Common myeloid progenitor, CD34-positive (primary cell): ENCODE measurements around the gene CAMTA1.

Experiments
- CTCF ChIA-PET: fragments of 350-600 bp; sonication (Branson Sonifier 250); formaldehyde crosslinking; loops from one replicate; lab custom pipeline; 2021; ENCODE audit warnings: antibody characterized with exemption; lab: Charles Lee
- POLR2A ChIA-PET: fragments of 350-600 bp; sonication (Branson Sonifier 250); formaldehyde crosslinking; loops from one replicate; lab custom pipeline; 2021; ENCODE audit warnings: antibody characterized with exemption; lab: Charles Lee
- DNase-seq, 3 donors: peaks; one replicate each; pipeline versions ENCODE4 v3.0.0 to v3.0.0-alpha.2; 2013
- H3K27ac ChIP-seq, 2 experiments: 1 replicate in 1 of 2; 2 replicates in 1 of 2; pipeline ENCODE4 v1.7.0; 2013; ENCODE audit warnings: inconsistent platforms in 2 of 2, low read length in 2 of 2, mild to moderate bottlenecking in 2 of 2, low read depth in 1 of 2, moderate library complexity in 1 of 2; ENCODE audit not compliant: severe bottlenecking in 2 of 2, insufficient read depth in 1 of 2, poor library complexity in 1 of 2
- H3K27me3 ChIP-seq, 5 experiments: replicated peaks in 2 of 5; 1 replicate in 3 of 5; 2 replicates in 2 of 5; pipeline versions ENCODE4 v1.6.1 to v1.7.0; 2013; ENCODE audit warnings: low read length in 4 of 5, mild to moderate bottlenecking in 2 of 5, moderate library complexity in 2 of 5, inconsistent platforms in 1 of 5; ENCODE audit not compliant: insufficient read depth in 5 of 5, control insufficient read depth in 4 of 5
- H3K36me3 ChIP-seq, 4 experiments: 1 replicate in 2 of 4; 2 replicates in 2 of 4; pipeline versions ENCODE4 v1.6.1 to v1.7.0; 2013; ENCODE audit warnings: low read length in 3 of 4, control low read depth in 1 of 4, mild to moderate bottlenecking in 1 of 4; ENCODE audit not compliant: control insufficient read depth in 4 of 4, insufficient read depth in 4 of 4
- H3K4me1 ChIP-seq, 4 experiments: 1 replicate in 3 of 4; 2 replicates in 1 of 4; pipeline versions ENCODE4 v1.6.1 to v1.7.1; 2013; ENCODE audit warnings: low read length in 3 of 4, mild to moderate bottlenecking in 3 of 4, control low read depth in 1 of 4, inconsistent platforms in 1 of 4, moderate library complexity in 1 of 4; ENCODE audit not compliant: control insufficient read depth in 4 of 4, insufficient read depth in 4 of 4; ENCODE audit errors: control extremely low read depth in 1 of 4
- H3K4me3 ChIP-seq, 7 experiments: 1 replicate in 4 of 7; 2 replicates in 3 of 7; pipeline versions ENCODE4 v1.5.1 to v1.7.0; 2013; ENCODE audit warnings: mild to moderate bottlenecking in 7 of 7, low read length in 6 of 7, moderate library complexity in 6 of 7, inconsistent platforms in 2 of 7, low read depth in 2 of 7, control low read depth in 1 of 7; ENCODE audit not compliant: insufficient read depth in 4 of 7, control insufficient read depth in 1 of 7; ENCODE audit errors: extremely low read depth in 1 of 7
- H3K9me3 ChIP-seq, 5 experiments: 1 replicate in 4 of 5; 2 replicates in 1 of 5; pipeline versions ENCODE4 v1.6.1 to v1.7.1; 2013; ENCODE audit warnings: low read length in 4 of 5, mild to moderate bottlenecking in 2 of 5, inconsistent platforms in 1 of 5, low read depth in 1 of 5, moderate library complexity in 1 of 5; ENCODE audit not compliant: control insufficient read depth in 4 of 5, insufficient read depth in 2 of 5; ENCODE audit errors: control extremely low read depth in 1 of 5
- WGBS: methylation state at CpG from one replicate; pipeline ENCODE4 v1.1.5; 2013; ENCODE audit not compliant: insufficient coverage; 5-methylcytosine and 5-hydroxymethylcytosine counted together

The CAMTA1 gene

GRCh38 chr1:7614576-7615074, 829.4 kb downstream of the CAMTA1 start:
- Histone ChIP-seq H3K4me1 (no peaks in the 10 kb centered on the region), H3K27ac (no peak overlapping the region), H3K9me3 (no peaks in the 10 kb centered on the region), H3K27me3 (peaks cover 0 to 4% (median 1%) of the 10 kb centered on the region in 5 experiments), H3K4me3 (no peak overlapping the region), H3K36me3 (no peaks in the 10 kb centered on the region)
- ChIA-PET CTCF (no interaction called here), POLR2A (no interaction called here)
- 94% methylated on average over 5 of the region's 9 CpGs for WGBS
- DNase-seq: no peak

GRCh38 chr1:7615138-7615537, 829.9 kb downstream of the CAMTA1 start:
- WGBS: 74% methylated on average over 5 of the region's 5 CpGs
- no peaks in the 10 kb centered on the region for H3K4me1 ChIP-seq
- no peaks in the 10 kb centered on the region for H3K36me3 ChIP-seq
- H3K27ac ChIP-seq: no peak overlapping the region
- ChIA-PET CTCF (no interaction called here), POLR2A (no interaction called here)
- H3K4me3 ChIP-seq: no peak overlapping the region
- DNase-seq: no peak
- no peaks in the 10 kb centered on the region for H3K9me3 ChIP-seq
- H3K27me3 ChIP-seq: peaks cover 0 to 4% (median 1%) of the 10 kb centered on the region in 5 experiments

GRCh38 chr1:7616076-7616832, 831.0 kb downstream of the CAMTA1 start:
- ChIA-PET POLR2A (no interaction called here), CTCF (interaction anchor here (1.3 kb wide), 1 partner anchor 16 kb away, joined by 5 read pairs; no protein-coding TSS in a partner anchor)
- Histone ChIP-seq H3K36me3 (no peaks in the 10 kb centered on the region), H3K27ac (no peak overlapping the region), H3K4me1 (no peaks in the 10 kb centered on the region), H3K4me3 (no peak overlapping the region), H3K9me3 (no peaks in the 10 kb centered on the region), H3K27me3 (peaks cover 0 to 4% (median 1%) of the 10 kb centered on the region in 5 experiments)
- WGBS: 42% methylated on average over 14 of the region's 14 CpGs
- peak; percentile 16 to 65 (median 60) for DNase-seq

- H3K4me1 ChIP-seq: no peaks in the 10 kb centered on the region
- no peak for DNase-seq
- ChIA-PET CTCF (interaction anchor here (1.3 to 1.4 kb wide), 2 partner anchors 15 to 30 kb away, joined by 4 to 5 read pairs; no protein-coding TSS in a partner anchor), POLR2A (no interaction called here)
- H3K27ac ChIP-seq: no peak overlapping the region
- H3K9me3 ChIP-seq: no peaks in the 10 kb centered on the region
- no peak overlapping the region for H3K4me3 ChIP-seq
- peaks cover 0 to 4% (median 1%) of the 10 kb centered on the region in 5 experiments for H3K27me3 ChIP-seq
- no peaks in the 10 kb centered on the region for H3K36me3 ChIP-seq
- WGBS: 58% methylated on average over 9 of the region's 10 CpGs
Observed at GRCh38 chr1:7616953-7617352, 831.7 kb downstream of the CAMTA1 start.

- WGBS: 95% methylated on average over 3 of the region's 3 CpGs
- ChIA-PET CTCF (interaction anchor here (1.4 kb wide), 1 partner anchor 29 kb away, joined by 4 read pairs; no protein-coding TSS in a partner anchor), POLR2A (no interaction called here)
- H3K4me3 ChIP-seq: no peak overlapping the region
- H3K27ac ChIP-seq: no peak overlapping the region
- H3K36me3 ChIP-seq: no peaks in the 10 kb centered on the region
- no peaks in the 10 kb centered on the region for H3K9me3 ChIP-seq
- no peaks in the 10 kb centered on the region for H3K4me1 ChIP-seq
- DNase-seq: no peak
- H3K27me3 ChIP-seq: peaks cover 0 to 4% (median 1%) of the 10 kb centered on the region in 5 experiments
Observed at GRCh38 chr1:7617826-7618225, 832.6 kb downstream of the CAMTA1 start.

- WGBS: 88% methylated on average over 4 of the region's 4 CpGs
- ChIA-PET CTCF (no interaction called here), POLR2A (no interaction called here)
Observed at GRCh38 chr1:7620196-7620595, 834.9 kb downstream of the CAMTA1 start.

More at GRCh38 chr1:7620196-7620595, 834.9 kb downstream of the CAMTA1 start:
- DNase-seq: no peak
- H3K4me3 ChIP-seq: no peak overlapping the region
- no peak overlapping the region for H3K27ac ChIP-seq
- no peaks in the 10 kb centered on the region for H3K4me1 ChIP-seq
- peaks cover 0 to 4% (median 1%) of the 10 kb centered on the region in 5 experiments for H3K27me3 ChIP-seq
- H3K36me3 ChIP-seq: no peaks in the 10 kb centered on the region
- H3K9me3 ChIP-seq: no peaks in the 10 kb centered on the region
